K562 (cell line): Measurements from ENCODE around the gene CHMP4B. TPM values are rescaled to one million over a fixed set of nuclear protein-coding genes. Genes with fewer than 3 reads are reported as not detected.

Experiments
- ATAC-seq: fragments of 200-7000 bp; cut with Tn5 transposase; 3 replicates; pipeline ENCODE4 v1.9.1; 2020; ENCODE audit warnings: moderate library complexity
- BruUV-seq: library from RNA; stranded (reverse); fragments of 400-500 nt; replicated peaks from 2 replicates; lab custom pipeline; 2021; lab: Mats Ljungman, UMichigan
- CTCF ChIA-PET: fragments of 300-600 bp; formaldehyde crosslinking; extraction: SDS; loops from one replicate; lab custom pipeline; 2021; ENCODE audit warnings: low intra/inter-chr PET ratio; lab: Yijun Ruan, JAX
- POLR2A ChIA-PET: fragments of 300-600, 350-650 bp; sonication (Branson Sonifier 250); formaldehyde crosslinking; extraction: SDS; loops from one replicate; lab custom pipeline; 2021; ENCODE audit warnings: antibody characterized with exemption, inconsistent platforms; lab: Yijun Ruan, JAX
- DNase-seq, 4 experiments: peaks; one replicate each; pipeline versions ENCODE4 v3.0.0 to v3.0.0-alpha.2; 2011 to 2018; ENCODE audit warnings: low spot score in 3 of 4, mixed read lengths in 3 of 4; ENCODE audit errors: extremely low read depth in 1 of 4
- FAIRE-seq: peaks from 2 replicates; lab custom pipeline; 2011; peaks lifted over from hg19 to GRCh38; lab: Jason Lieb, UNC
- H2AFZ ChIP-seq: 2 replicates; pipeline ENCODE4 v1.6.0; 2011; ENCODE audit warnings: low read depth, low read length, control low read depth, inconsistent platforms
- H3K27ac ChIP-seq: fragments of 200-600 bp; 3 replicates; pipeline ENCODE4 v1.8.0; 2011; ENCODE audit warnings: low read depth, mild to moderate bottlenecking, control low read depth, inconsistent platforms, low read length, moderate library complexity, mixed read lengths; ENCODE audit errors: extremely low read depth
- H3K27me3 ChIP-seq, 2 experiments: fragments of 300-600 bp in 1 of 2; 2 replicates in 1 of 2; 3 replicates in 1 of 2; pipeline versions ENCODE4 v1.6.0 to v1.8.0; 2011; ENCODE audit warnings: inconsistent platforms in 2 of 2, low read length in 2 of 2, mild to moderate bottlenecking in 1 of 2, mixed read lengths in 1 of 2, moderate library complexity in 1 of 2; ENCODE audit not compliant: control insufficient read depth in 2 of 2, insufficient read depth in 2 of 2
- H3K36me3 ChIP-seq: fragments of 300-600 bp; 3 replicates; pipeline ENCODE4 v1.8.0; 2011; ENCODE audit warnings: mild to moderate bottlenecking, low read length, inconsistent platforms; ENCODE audit not compliant: control insufficient read depth, insufficient read depth
- H3K4me1 ChIP-seq, 2 experiments: fragments of 200-600 bp in 1 of 2; replicated peaks in 1 of 2; 2 replicates in 1 of 2; 3 replicates in 1 of 2; pipeline versions ENCODE4 v1.5.1 to v1.8.0; 2011; ENCODE audit warnings: inconsistent platforms in 2 of 2, low read length in 2 of 2, mild to moderate bottlenecking in 1 of 2, mixed read lengths in 1 of 2, moderate library complexity in 1 of 2; ENCODE audit not compliant: control insufficient read depth in 2 of 2, insufficient read depth in 2 of 2
- H3K4me2 ChIP-seq: 2 replicates; pipeline ENCODE4 v1.6.1; 2011; ENCODE audit warnings: low read length, control low read depth, inconsistent platforms, mixed read lengths; ENCODE audit not compliant: insufficient read depth
- H3K4me3 ChIP-seq: fragments of 200-600 bp; sonication (generic), shearing (Covaris generic); 2 replicates; pipeline ENCODE4 v1.5.1; 2016; ENCODE audit warnings: control low read depth, inconsistent platforms
- H3K79me2 ChIP-seq: fragments of 200-600 bp; 3 replicates; pipeline ENCODE4 v1.8.0; 2011; ENCODE audit warnings: low read length, inconsistent platforms; ENCODE audit not compliant: control insufficient read depth, insufficient read depth
- H3K9ac ChIP-seq, 2 experiments: 2 replicates each; pipeline versions ENCODE4 v1.6.0 to v1.6.1; 2011; ENCODE audit warnings: low read depth in 2 of 2, low read length in 2 of 2, control low read depth in 1 of 2, inconsistent platforms in 1 of 2, mild to moderate bottlenecking in 1 of 2, mixed read lengths in 1 of 2; ENCODE audit not compliant: insufficient read depth in 1 of 2
- H3K9me1 ChIP-seq: one replicate; pipeline ENCODE4 v1.6.0; 2011; ENCODE audit warnings: inconsistent platforms, mild to moderate bottlenecking, low read length, moderate library complexity; ENCODE audit not compliant: control insufficient read depth, insufficient read depth
- H3K9me3 ChIP-seq: replicated peaks from 2 replicates; pipeline ENCODE4 v1.5.1; 2011; ENCODE audit warnings: low read depth, low read length, inconsistent platforms; ENCODE audit not compliant: control insufficient read depth, insufficient read depth
- H4K20me1 ChIP-seq: replicated peaks from 2 replicates; pipeline ENCODE4 v1.6.1; 2011; ENCODE audit warnings: low read length, inconsistent platforms, mixed read lengths; ENCODE audit not compliant: control insufficient read depth, insufficient read depth
- HMG20A ChIP-seq: fragments of 450-650 bp; formaldehyde crosslinking; conservative IDR thresholded peaks from 2 replicates; pipeline ENCODE4 v1.4.0; 2020; ENCODE audit warnings: mild to moderate bottlenecking, mixed read lengths
- ZBTB49 ChIP-seq: sonication (generic); formaldehyde crosslinking; IDR thresholded peaks from 2 replicates; pipeline ENCODE4 v1.8.0; 2022; ENCODE audit warnings: missing genetic modification reagents, mild to moderate bottlenecking, borderline replicate concordance
- WGBS: fragments of 100-300 bp; shearing (Covaris generic); methylation state at CpG from one replicate; pipeline ENCODE4 v1.1.6; 2016; ENCODE audit warnings: low coverage, mixed read lengths; ENCODE audit not compliant: insufficient coverage; ENCODE audit errors: missing lambda C conversion rate; 5-methylcytosine and 5-hydroxymethylcytosine counted together
- in situ Hi-C: fragments of 300-500 bp; cut with MboI; formaldehyde crosslinking; loops from 4 replicates; pipeline ENCODE4 v1.15.0; 2018; ENCODE audit warnings: inconsistent platforms, mixed read lengths
- intact Hi-C: fragments of 100-400 bp; cut with micrococcal nuclease; formaldehyde crosslinking; loops from 2 replicates; pipeline ENCODE4 v1.14.2; 2022
- polyA plus RNA-seq, 8 experiments: library from polyadenylated mRNA; depleted of rRNA in 4 of 8; stranded (reverse) in 5 of 8; unstranded in 3 of 8; fragments of >200 nt; fragmentation: Nextera tagmentation in 2 of 8; fragmentation: Illumina TruSeq in 1 of 8; extraction: Ambion mirVana in 2 of 8; extraction: Trizol in 1 of 8; gene quantifications; 2 replicates each; pipeline versions ENCODE4 v1.2.1 to v1.2.3, GENCODE V29; 2011 to 2014; ENCODE audit warnings: inconsistent platforms in 1 of 8, missing spikeins in 1 of 8
- total RNA-seq, 7 experiments: library from RNA; depleted of rRNA in 6 of 7; stranded (reverse); fragments of >200 nt in 6 of 7; fragmentation: Illumina TruSeq in 2 of 7; extraction: Trizol in 2 of 7; gene quantifications; 2 replicates each; pipeline versions ENCODE4 v1.2.1 to v1.2.3, GENCODE V29; 2011 to 2021; ENCODE audit warnings: low replicate concordance in 1 of 7
- TF ChIP-seq, protein P1 (sequence below): fragments of 250-450 bp; sonication (Bioruptor Pico); IDR thresholded peaks from 2 replicates; pipeline ENCODE4 v1.8.0; 2021; ENCODE audit warnings: moderate library complexity, mild to moderate bottlenecking, inconsistent platforms
- TF ChIP-seq, protein P2 (sequence below): fragments of 250-450 bp; sonication (Bioruptor Pico); IDR thresholded peaks from 2 replicates; pipeline ENCODE4 v1.5.0; 2021
- TF ChIP-seq, protein P3 (sequence below): fragments of 450-650 bp; IDR thresholded peaks from 2 replicates; pipeline ENCODE4 v1.6.1; 2016; ENCODE audit warnings: low read depth

The CHMP4B gene
- total and polyA plus RNA-seq, 9 of the 15 experiments (the other 6 are each of a cell fraction or from before 2014, with no cell fraction given), result 1.8 to 64.7 (median 31.8) TPM

- Histone ChIP-seq H3K4me3 (no peak overlapping the region), H2AFZ (no peak overlapping the region), H3K9ac (no peak overlapping the region), H3K9me1 (no peaks in the 10 kb centered on the region), H3K9me3 (no peaks in the 10 kb centered on the region), H3K27me3 (no peaks in the 10 kb centered on the region), H3K27ac (no peak overlapping the region), H3K4me2 (no peak overlapping the region), H3K36me3 (peaks cover 51% of the 10 kb centered on the region; the same call in 2 of the 3 replicates), H3K4me1 (no peaks in the 10 kb centered on the region), H4K20me1 (peaks cover 6% of the 10 kb centered on the region; the same call in 1 of the 2 replicates), H3K79me2 (peaks cover 7% of the 10 kb centered on the region; the same call in 2 of the 3 replicates)
- CTCF ChIA-PET, result no interaction called here
- in situ Hi-C loops (no loop called here), intact Hi-C loops (no loop called here)
- ATAC-seq (no peak), FAIRE-seq (no peak), DNase-seq (no peak)
- BruUV-seq, result no TSS peak
- WGBS, result 86% methylated on average over 11 of the region's 11 CpGs
- POLR2A ChIA-PET, result interaction anchor here (0.7 to 0.9 kb wide), 3 partner anchors 9 to 261 kb away, joined by 3 read pairs; no protein-coding TSS in a partner anchor
- TF ChIP-seq HMG20A (CRISPR knock-in tag) (no peak), ZBTB49 (CRISPR knock-in tag) (no peak)
- TF ChIP-seq, protein P1, sequence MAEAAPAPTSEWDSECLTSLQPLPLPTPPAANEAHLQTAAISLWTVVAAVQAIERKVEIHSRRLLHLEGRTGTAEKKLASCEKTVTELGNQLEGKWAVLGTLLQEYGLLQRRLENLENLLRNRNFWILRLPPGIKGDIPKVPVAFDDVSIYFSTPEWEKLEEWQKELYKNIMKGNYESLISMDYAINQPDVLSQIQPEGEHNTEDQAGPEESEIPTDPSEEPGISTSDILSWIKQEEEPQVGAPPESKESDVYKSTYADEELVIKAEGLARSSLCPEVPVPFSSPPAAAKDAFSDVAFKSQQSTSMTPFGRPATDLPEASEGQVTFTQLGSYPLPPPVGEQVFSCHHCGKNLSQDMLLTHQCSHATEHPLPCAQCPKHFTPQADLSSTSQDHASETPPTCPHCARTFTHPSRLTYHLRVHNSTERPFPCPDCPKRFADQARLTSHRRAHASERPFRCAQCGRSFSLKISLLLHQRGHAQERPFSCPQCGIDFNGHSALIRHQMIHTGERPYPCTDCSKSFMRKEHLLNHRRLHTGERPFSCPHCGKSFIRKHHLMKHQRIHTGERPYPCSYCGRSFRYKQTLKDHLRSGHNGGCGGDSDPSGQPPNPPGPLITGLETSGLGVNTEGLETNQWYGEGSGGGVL (CRISPR knock-in tag), result no peak
- TF ChIP-seq, protein P2, sequence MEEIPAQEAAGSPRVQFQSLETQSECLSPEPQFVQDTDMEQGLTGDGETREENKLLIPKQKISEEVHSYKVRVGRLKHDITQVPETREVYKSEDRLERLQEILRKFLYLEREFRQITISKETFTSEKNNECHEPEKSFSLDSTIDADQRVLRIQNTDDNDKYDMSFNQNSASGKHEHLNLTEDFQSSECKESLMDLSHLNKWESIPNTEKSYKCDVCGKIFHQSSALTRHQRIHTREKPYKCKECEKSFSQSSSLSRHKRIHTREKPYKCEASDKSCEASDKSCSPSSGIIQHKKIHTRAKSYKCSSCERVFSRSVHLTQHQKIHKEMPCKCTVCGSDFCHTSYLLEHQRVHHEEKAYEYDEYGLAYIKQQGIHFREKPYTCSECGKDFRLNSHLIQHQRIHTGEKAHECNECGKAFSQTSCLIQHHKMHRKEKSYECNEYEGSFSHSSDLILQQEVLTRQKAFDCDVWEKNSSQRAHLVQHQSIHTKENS (CRISPR knock-in tag), result no peak
- TF ChIP-seq, protein P3, sequence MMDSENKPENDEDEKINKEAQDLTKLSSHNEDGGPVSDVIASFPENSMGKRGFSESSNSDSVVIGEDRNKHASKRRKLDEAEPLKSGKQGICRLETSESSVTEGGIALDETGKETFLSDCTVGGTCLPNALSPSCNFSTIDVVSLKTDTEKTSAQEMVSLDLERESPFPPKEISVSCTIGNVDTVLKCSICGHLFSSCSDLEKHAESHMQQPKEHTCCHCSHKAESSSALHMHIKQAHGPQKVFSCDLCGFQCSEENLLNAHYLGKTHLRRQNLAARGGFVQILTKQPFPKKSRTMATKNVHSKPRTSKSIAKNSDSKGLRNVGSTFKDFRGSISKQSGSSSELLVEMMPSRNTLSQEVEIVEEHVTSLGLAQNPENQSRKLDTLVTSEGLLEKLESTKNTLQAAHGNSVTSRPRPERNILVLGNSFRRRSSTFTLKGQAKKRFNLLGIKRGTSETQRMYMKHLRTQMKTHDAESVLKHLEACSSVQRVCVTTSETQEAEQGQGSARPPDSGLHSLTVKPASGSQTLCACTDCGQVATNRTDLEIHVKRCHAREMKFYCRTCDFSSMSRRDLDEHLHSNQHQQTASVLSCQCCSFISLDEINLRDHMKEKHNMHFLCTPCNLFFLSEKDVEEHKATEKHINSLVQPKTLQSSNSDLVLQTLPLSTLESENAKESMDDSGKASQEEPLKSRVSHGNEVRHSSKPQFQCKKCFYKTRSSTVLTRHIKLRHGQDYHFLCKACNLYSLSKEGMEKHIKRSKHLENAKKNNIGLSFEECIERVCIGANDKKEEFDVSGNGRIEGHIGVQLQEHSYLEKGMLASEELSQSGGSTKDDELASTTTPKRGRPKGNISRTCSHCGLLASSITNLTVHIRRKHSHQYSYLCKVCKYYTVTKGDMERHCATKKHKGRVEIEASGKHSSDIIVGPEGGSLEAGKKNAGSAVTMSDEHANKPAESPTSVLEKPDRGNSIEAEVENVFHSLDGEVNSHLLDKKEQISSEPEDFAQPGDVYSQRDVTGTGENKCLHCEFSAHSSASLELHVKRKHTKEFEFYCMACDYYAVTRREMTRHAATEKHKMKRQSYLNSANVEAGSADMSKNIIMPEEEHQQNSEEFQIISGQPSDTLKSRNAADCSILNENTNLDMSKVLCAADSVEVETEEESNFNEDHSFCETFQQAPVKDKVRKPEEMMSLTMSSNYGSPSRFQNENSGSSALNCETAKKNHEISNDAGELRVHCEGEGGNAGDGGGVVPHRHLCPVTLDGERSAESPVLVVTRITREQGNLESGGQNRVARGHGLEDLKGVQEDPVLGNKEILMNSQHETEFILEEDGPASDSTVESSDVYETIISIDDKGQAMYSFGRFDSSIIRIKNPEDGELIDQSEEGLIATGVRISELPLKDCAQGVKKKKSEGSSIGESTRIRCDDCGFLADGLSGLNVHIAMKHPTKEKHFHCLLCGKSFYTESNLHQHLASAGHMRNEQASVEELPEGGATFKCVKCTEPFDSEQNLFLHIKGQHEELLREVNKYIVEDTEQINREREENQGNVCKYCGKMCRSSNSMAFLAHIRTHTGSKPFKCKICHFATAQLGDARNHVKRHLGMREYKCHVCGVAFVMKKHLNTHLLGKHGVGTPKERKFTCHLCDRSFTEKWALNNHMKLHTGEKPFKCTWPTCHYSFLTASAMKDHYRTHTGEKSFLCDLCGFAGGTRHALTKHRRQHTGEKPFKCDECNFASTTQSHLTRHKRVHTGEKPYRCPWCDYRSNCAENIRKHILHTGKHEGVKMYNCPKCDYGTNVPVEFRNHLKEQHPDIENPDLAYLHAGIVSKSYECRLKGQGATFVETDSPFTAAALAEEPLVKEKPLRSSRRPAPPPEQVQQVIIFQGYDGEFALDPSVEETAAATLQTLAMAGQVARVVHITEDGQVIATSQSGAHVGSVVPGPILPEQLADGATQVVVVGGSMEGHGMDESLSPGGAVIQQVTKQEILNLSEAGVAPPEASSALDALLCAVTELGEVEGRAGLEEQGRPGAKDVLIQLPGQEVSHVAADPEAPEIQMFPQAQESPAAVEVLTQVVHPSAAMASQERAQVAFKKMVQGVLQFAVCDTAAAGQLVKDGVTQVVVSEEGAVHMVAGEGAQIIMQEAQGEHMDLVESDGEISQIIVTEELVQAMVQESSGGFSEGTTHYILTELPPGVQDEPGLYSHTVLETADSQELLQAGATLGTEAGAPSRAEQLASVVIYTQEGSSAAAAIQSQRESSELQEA, result no peak
Measured at GRCh38 chr20:33852626-33853506, 41.7 kb downstream of the CHMP4B start.
